PC-3 (cell line): ENCODE measurements around the gene TDP2. TPM values are rescaled to one million over a fixed set of nuclear protein-coding genes. Genes with fewer than 3 reads are reported as not detected.

Experiments
- ATAC-seq: fragments of 200-7000 bp; cut with Tn5 transposase; 2 replicates; pipeline ENCODE4 v1.9.1; 2020; ENCODE audit warnings: mild to moderate bottlenecking, moderate library complexity
- BruUV-seq: library from RNA; stranded (reverse); fragments of 400-500 nt; replicated peaks from 2 replicates; lab custom pipeline; 2021; lab: Mats Ljungman, UMichigan
- CTCF ChIA-PET: fragments of 300-600 bp; sonication (Branson Sonifier 250); formaldehyde crosslinking; loops from one replicate; lab custom pipeline; 2022; ENCODE audit warnings: antibody characterized with exemption; lab: Charles Lee
- POLR2A ChIA-PET: fragments of 300-600 bp; sonication (Branson Sonifier 250); formaldehyde crosslinking; loops from one replicate; lab custom pipeline; 2022; ENCODE audit warnings: antibody characterized with exemption; ENCODE audit not compliant: unreplicated experiment; lab: Charles Lee
- DNase-seq: peaks from one replicate; pipeline ENCODE4 v3.0.0-alpha.2; 2015
- H2AFZ ChIP-seq: fragments of 300-600 bp; sonication (generic); 2 replicates; pipeline ENCODE4 v1.6.0; 2016; ENCODE audit warnings: antibody characterized with exemption, low read length
- H3F3A ChIP-seq: fragments of 300-600 bp; sonication (generic); one replicate; pipeline ENCODE4 v1.6.0; 2017; ENCODE audit warnings: antibody characterized with exemption, low read length, control low read depth, mild to moderate bottlenecking; ENCODE audit not compliant: unreplicated experiment
- H3K27ac ChIP-seq: fragments of 300-600 bp; sonication (generic); 2 replicates; pipeline ENCODE4 v1.5.1; 2016; ENCODE audit warnings: mild to moderate bottlenecking, low read length
- H3K27me3 ChIP-seq: fragments of 300-600 bp; sonication (generic); 2 replicates; pipeline ENCODE4 v1.6.1; 2016; ENCODE audit warnings: low read length, mixed read lengths
- H3K36me3 ChIP-seq: fragments of 300-600 bp; sonication (generic); 2 replicates; pipeline ENCODE4 v1.6.1; 2016; ENCODE audit warnings: low read depth, mixed run types, low read length, mixed read lengths
- H3K4me1 ChIP-seq: fragments of 300-600 bp; sonication (generic); 2 replicates; pipeline ENCODE4 v1.5.1; 2016; ENCODE audit warnings: low read length; ENCODE audit not compliant: insufficient read depth
- H3K4me2 ChIP-seq: fragments of 300-600 bp; sonication (generic); 2 replicates; pipeline ENCODE4 v1.6.0; 2016; ENCODE audit warnings: low read length
- H3K4me3 ChIP-seq: fragments of 300-600 bp; sonication (generic); 2 replicates; pipeline ENCODE4 v1.5.1; 2016; ENCODE audit warnings: mild to moderate bottlenecking, low read length, mixed read lengths
- H3K79me2 ChIP-seq: fragments of 300-600 bp; sonication (generic); 2 replicates; pipeline ENCODE4 v1.6.1; 2017; ENCODE audit warnings: low read length, mixed read lengths
- H3K9ac ChIP-seq: fragments of 300-600 bp; sonication (generic); 2 replicates; pipeline ENCODE4 v1.6.0; 2016; ENCODE audit warnings: mild to moderate bottlenecking, low read length
- H3K9me2 ChIP-seq: fragments of 300-600 bp; sonication (generic); replicated peaks from 2 replicates; pipeline ENCODE4 v1.6.1; 2016; ENCODE audit warnings: mixed run types, low read length, mixed read lengths
- H3K9me3 ChIP-seq: fragments of 300-600 bp; sonication (generic); 2 replicates; pipeline ENCODE4 v1.6.1; 2016; ENCODE audit warnings: low read length, mixed read lengths
- H4K20me1 ChIP-seq: fragments of 300-600 bp; sonication (generic); 2 replicates; pipeline ENCODE4 v1.6.1; 2016; ENCODE audit warnings: low read length, mixed read lengths
- CTCF ChIP-seq: fragments of 300-600 bp; sonication (generic); conservative IDR thresholded peaks from 2 replicates; pipeline ENCODE4 v1.5.1; 2017; ENCODE audit warnings: antibody characterized with exemption, low read depth, mild to moderate bottlenecking, low read length
- EZH2 ChIP-seq: fragments of 300-600 bp; sonication (generic); IDR thresholded peaks from one replicate; pipeline ENCODE4 v1.6.1; 2017; ENCODE audit warnings: antibody characterized with exemption, mild to moderate bottlenecking, low read length; ENCODE audit not compliant: unreplicated experiment
- EZH2phosphoT487 ChIP-seq: fragments of 300-600 bp; sonication (generic); IDR thresholded peaks from 2 replicates; pipeline ENCODE4 v1.6.1; 2018; ENCODE audit warnings: mild to moderate bottlenecking, antibody characterized with exemption, low read length, borderline replicate concordance
- intact Hi-C: fragments of 100-400 bp; cut with micrococcal nuclease; formaldehyde crosslinking; loops from 2 replicates; pipeline ENCODE4 v1.9.0; 2023
- total RNA-seq: library from RNA; depleted of rRNA; stranded (reverse); fragments of >200 nt; gene quantifications from 2 replicates; pipeline ENCODE4 v1.2.3, GENCODE V29; 2014

Gene TDP2
- total RNA-seq, 1 experiment from 2014 or later = 20.6 TPM

- CTCF ChIA-PET = no interaction called here
- Histone ChIP-seq H3K9me2 (no peaks in the 10 kb centered on the region), H3K79me2 (no peaks in the 10 kb centered on the region), H3K27me3 (no peaks in the 10 kb centered on the region), H3K4me3 (no peak overlapping the region), H3K27ac (no peak overlapping the region), H4K20me1 (no peaks in the 10 kb centered on the region), H2AFZ (no peak overlapping the region), H3K4me2 (no peak overlapping the region), H3K9me3 (no peaks in the 10 kb centered on the region), H3K9ac (no peak overlapping the region), H3F3A (no peaks in the 10 kb centered on the region), H3K4me1 (no peaks in the 10 kb centered on the region), H3K36me3 (no peaks in the 10 kb centered on the region)
- TF ChIP-seq EZH2 (no peak), EZH2phosphoT487 (no peak), CTCF (no peak)
- BruUV-seq = no TSS peak
- POLR2A ChIA-PET = no interaction called here
- DNase-seq (no peak), ATAC-seq (no peak)
- intact Hi-C loops = no loop called here
Observed at GRCh38 chr6:24619661-24620060, 47.0 kb downstream of the TDP2 start.

GRCh38 chr6:24614648-24615047 is 52.1 kb downstream of the TDP2 start:
- H3K27ac ChIP-seq = no peak overlapping the region
- ATAC-seq (no peak), DNase-seq (no peak)
- no peak overlapping the region for H3K4me2 ChIP-seq
- H3F3A ChIP-seq = no peaks in the 10 kb centered on the region
- H3K27me3 ChIP-seq = no peaks in the 10 kb centered on the region; the same call in 1 of the 2 replicates
- H3K36me3 ChIP-seq = no peaks in the 10 kb centered on the region
- ChIA-PET CTCF (no interaction called here), POLR2A (no interaction called here)
- H2AFZ ChIP-seq = no peak overlapping the region
- H3K9me2 ChIP-seq = no peaks in the 10 kb centered on the region
- no peaks in the 10 kb centered on the region for H3K4me1 ChIP-seq
- H3K4me3 ChIP-seq = no peak overlapping the region
- TF ChIP-seq CTCF (no peak), EZH2 (no peak), EZH2phosphoT487 (no peak)
- no peaks in the 10 kb centered on the region for H3K9me3 ChIP-seq
- no peak overlapping the region for H3K9ac ChIP-seq
- intact Hi-C loops = no loop called here
- no peaks in the 10 kb centered on the region for H3K79me2 ChIP-seq
- H4K20me1 ChIP-seq = no peaks in the 10 kb centered on the region
- no TSS peak for BruUV-seq

GRCh38 chr6:24614043-24614420 is 52.7 kb downstream of the TDP2 start:
- no peaks in the 10 kb centered on the region for H3K9me2 ChIP-seq
- H3K4me3 ChIP-seq = no peak overlapping the region
- ChIA-PET CTCF (no interaction called here), POLR2A (no interaction called here)
- ATAC-seq (no peak), DNase-seq (no peak)
- BruUV-seq = no TSS peak
- no peaks in the 10 kb centered on the region for H4K20me1 ChIP-seq
- no peak for TF ChIP-seq CTCF
- TF ChIP-seq EZH2 = no peak
- no peak for TF ChIP-seq EZH2phosphoT487
- no peaks in the 10 kb centered on the region for H3K79me2 ChIP-seq
- intact Hi-C loops = no loop called here
- H2AFZ ChIP-seq = no peak overlapping the region
- no peak overlapping the region for H3K27ac ChIP-seq
- H3K27me3 ChIP-seq = no peaks in the 10 kb centered on the region; the same call in 1 of the 2 replicates
- no peak overlapping the region for H3K9ac ChIP-seq
- H3K9me3 ChIP-seq = no peaks in the 10 kb centered on the region
- no peaks in the 10 kb centered on the region for H3K4me1 ChIP-seq
- no peaks in the 10 kb centered on the region for H3F3A ChIP-seq
- H3K36me3 ChIP-seq = no peaks in the 10 kb centered on the region
- no peak overlapping the region for H3K4me2 ChIP-seq
